GM12874 (cell line): ENCODE measurements around the gene LRRC42.

ENCODE experiments used
- CTCF ChIP-seq: IDR thresholded peaks from 2 replicates; pipeline ENCODE4 v1.5.1; 2011; ENCODE audit warnings: low read depth, mild to moderate bottlenecking, control low read depth, low read length, moderate library complexity; ENCODE audit not compliant: insufficient read depth

The LRRC42 gene

DNA sequence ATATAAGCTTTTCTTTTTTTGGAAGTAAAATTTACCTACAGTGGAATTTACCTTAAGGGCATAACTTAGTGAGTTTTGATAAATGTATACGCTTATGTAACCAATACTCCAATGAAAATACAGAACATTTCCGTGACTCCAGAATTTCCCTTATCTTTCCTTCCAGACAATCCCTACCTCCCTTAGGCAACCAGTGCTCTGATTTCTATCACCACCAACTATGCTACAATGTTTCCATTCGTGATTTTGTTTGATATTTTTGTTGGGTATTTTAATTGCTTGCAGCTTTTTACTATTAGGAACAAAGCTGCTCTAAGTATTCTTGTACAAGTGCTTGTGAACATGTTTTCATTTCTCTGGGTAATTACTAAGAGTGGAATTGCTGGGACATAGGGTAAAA, 15.2 kb upstream of the LRRC42 start:
- no peak for TF ChIP-seq CTCF

DNA sequence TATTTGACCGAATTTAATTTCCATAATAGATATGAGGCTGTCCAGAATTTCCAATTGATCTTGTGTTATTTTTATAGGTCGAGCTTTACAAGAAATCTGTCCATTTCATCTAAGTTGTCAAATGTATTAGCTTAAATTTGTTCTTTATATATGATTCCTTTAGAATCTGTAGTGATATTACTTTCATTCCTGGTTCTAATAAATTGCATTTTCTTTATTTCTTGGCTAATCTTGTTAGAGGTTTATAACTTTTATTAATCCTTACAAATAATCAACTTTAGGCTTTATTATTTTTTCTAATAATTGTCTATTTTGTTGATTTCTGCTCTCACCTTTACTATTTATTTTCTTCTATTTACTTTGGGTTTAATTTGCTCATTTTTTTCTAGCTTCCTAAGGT, 14.6 kb upstream of the LRRC42 start:
- TF ChIP-seq CTCF = no peak

GRCh38 chr1:53934170-53934765, 11.9 kb upstream of the LRRC42 start:
- no peak for TF ChIP-seq CTCF

GRCh38 chr1:53936430-53936829, 9.7 kb upstream of the LRRC42 start:
- no peak for TF ChIP-seq CTCF

- no peak for TF ChIP-seq CTCF
Measured at GRCh38 chr1:53938136-53938830, 7.9 kb upstream of the LRRC42 start.

GRCh38 chr1:53942127-53942957, 3.8 kb upstream of the LRRC42 start:
- no peak for TF ChIP-seq CTCF

DNA sequence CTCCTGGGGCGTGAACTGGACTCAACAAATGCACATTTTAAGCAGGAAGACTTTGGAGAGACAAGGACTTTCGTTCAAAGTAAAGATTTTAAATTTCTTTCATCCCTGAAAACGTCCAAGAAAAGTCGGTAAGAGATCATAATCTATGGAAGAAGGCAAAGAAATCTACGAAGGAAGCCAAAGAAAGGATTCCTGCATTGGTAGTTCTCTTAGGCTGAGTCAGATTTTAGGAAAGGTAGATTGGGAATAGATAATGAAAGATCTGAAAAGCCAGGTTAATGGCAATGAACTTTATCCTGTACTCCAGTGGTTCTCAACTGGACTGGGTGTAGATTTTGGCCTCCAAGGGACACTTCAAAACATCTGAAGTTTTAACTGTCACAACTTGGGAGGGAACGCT, 3.1 kb upstream of the LRRC42 start:
- no peak for TF ChIP-seq CTCF
